Ascending aorta (tissue), 2 donors: ENCODE data around the gene KRTAP10-2. TPM values are rescaled to one million over a fixed set of nuclear protein-coding genes. Genes with fewer than 3 reads are reported as not detected.
"Not testable (repeated sequence)": the region's sequence is repeated elsewhere in the genome, so short reads cannot be mapped to it uniquely, and the experiment has no call there.

Source experiments
- DNase-seq, 2 donors: peaks; one replicate each; pipeline ENCODE4 v3.0.0-alpha.2; 2019; ENCODE audit warnings: low spot score in 2 of 2
- H3K27ac ChIP-seq, 2 donors: fragments of 200-600 bp; sonication (generic); one replicate each; pipeline ENCODE4 v1.5.1; 2016 to 2017; ENCODE audit warnings: mild to moderate bottlenecking in 1 of 2
- H3K27me3 ChIP-seq: fragments of 200-600 bp; sonication (generic); one replicate; pipeline ENCODE4 v1.5.1; 2017
- H3K36me3 ChIP-seq, 2 donors: fragments of 200-600 bp; sonication (generic); one replicate each; pipeline ENCODE4 v1.5.1; 2016
- H3K4me1 ChIP-seq, 2 donors: fragments of 200-600 bp; sonication (generic); one replicate each; pipeline ENCODE4 v1.5.1; 2016 to 2017; ENCODE audit warnings: mild to moderate bottlenecking in 1 of 2
- H3K4me3 ChIP-seq, 2 donors: fragments of 200-600 bp; sonication (generic); one replicate each; pipeline ENCODE4 v1.5.1; 2016 to 2017; ENCODE audit warnings: mild to moderate bottlenecking in 1 of 2
- H3K9me3 ChIP-seq, 2 donors: fragments of 200-600 bp; sonication (generic); one replicate each; pipeline ENCODE4 v1.5.1; 2016
- intact Hi-C: fragments of 100-400 bp; cut with DNase I; formaldehyde crosslinking; loops from one replicate; pipeline ENCODE4 v1.15.1; 2023
- total RNA-seq: library from RNA; depleted of rRNA; stranded (reverse); fragments of >200 nt; gene quantifications from one replicate; pipeline ENCODE4 v1.1.0, GENCODE V29; 2016
- TF ChIP-seq, protein P1 (sequence below), 3 experiments: fragments of 200-600 bp in 2 of 3; fragments of 450-650 bp in 1 of 3; sonication (generic) in 2 of 3; IDR thresholded peaks; one replicate each; pipeline ENCODE4 v1.5.1; 2016 to 2019; ENCODE audit warnings: antibody characterized with exemption in 3 of 3, mild to moderate bottlenecking in 1 of 3, moderate library complexity in 1 of 3

KRTAP10-2 gene, protein sequence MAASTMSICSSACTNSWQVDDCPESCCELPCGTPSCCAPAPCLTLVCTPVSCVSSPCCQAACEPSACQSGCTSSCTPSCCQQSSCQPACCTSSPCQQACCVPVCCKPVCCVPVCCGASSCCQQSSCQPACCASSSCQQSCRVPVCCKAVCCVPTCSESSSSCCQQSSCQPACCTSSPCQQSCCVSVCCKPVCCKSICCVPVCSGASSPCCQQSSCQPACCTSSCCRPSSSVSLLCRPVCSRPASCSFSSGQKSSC
- not detected for total RNA-seq

DNA sequence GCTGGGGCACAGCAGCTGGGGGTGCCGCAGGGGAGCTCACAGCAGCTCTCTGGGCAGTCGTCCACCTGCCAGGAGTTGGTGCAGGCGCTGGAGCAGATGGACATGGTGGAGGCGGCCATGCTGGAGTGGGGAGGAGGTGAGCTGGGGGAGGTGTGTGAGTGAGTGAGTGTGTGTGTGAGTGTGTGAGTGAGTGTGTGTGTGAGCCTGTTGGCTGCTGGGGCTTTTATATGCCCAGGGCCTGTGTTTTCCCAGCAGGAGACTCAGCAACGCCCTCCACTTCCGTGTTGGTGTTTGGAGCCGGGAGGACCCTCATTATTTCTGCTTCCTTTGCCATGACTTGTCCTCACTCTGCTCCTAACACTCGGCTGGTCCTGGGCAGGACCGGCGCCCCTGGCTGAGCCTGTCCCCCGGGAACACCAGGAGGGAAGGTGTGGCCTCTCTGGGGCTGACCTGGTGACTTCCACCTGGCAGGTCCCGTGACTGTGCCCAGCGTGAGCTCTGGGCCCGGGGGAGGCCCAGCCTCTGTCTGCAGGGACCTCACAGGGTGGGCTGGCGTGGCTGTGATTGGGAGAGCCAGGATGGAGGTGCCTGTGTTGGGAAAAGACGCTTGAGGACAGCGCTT, at the start of gene KRTAP10-2:
Gene KRTAP10-2, minus strand, starts transcription at position 166 of the 622 bp plus-strand sequence. Its CDS starts 47 bp downstream, at position 119.
- no peaks in the 10 kb centered on the region for H3K4me1 ChIP-seq
- TF ChIP-seq, protein P1, sequence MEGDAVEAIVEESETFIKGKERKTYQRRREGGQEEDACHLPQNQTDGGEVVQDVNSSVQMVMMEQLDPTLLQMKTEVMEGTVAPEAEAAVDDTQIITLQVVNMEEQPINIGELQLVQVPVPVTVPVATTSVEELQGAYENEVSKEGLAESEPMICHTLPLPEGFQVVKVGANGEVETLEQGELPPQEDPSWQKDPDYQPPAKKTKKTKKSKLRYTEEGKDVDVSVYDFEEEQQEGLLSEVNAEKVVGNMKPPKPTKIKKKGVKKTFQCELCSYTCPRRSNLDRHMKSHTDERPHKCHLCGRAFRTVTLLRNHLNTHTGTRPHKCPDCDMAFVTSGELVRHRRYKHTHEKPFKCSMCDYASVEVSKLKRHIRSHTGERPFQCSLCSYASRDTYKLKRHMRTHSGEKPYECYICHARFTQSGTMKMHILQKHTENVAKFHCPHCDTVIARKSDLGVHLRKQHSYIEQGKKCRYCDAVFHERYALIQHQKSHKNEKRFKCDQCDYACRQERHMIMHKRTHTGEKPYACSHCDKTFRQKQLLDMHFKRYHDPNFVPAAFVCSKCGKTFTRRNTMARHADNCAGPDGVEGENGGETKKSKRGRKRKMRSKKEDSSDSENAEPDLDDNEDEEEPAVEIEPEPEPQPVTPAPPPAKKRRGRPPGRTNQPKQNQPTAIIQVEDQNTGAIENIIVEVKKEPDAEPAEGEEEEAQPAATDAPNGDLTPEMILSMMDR (IDR thresholded peaks at IDR 0.05): no peak
- H3K27me3 ChIP-seq: no peaks in the 10 kb centered on the region
- peaks cover 1 to 3% of the 10 kb centered on the region in 2 donors for H3K9me3 ChIP-seq
- intact Hi-C loops: no loop called here
- H3K4me3 ChIP-seq: no peak within 1 kb of the TSS
- H3K36me3 ChIP-seq: no peaks in the 10 kb centered on the region
- no peak within 1 kb of the TSS for H3K27ac ChIP-seq
- no peak for DNase-seq

DNA sequence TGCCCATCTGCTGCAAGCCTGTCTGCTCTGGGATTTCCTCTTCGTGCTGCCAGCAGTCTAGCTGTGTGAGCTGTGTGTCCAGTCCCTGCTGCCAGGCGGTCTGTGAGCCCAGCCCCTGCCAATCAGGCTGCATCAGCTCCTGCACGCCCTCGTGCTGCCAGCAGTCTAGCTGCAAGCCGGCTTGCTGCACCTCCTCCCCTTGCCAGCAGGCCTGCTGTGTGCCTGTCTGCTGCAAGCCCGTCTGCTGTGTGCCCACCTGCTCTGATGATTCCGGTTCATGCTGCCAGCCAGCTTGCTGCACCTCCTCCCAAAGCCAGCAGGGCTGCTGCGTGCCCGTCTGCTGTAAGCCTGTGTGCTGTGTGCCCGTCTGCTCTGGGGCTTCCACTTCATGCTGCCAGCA, 49.8 kb upstream of the KRTAP10-2 start:
- H3K9me3 ChIP-seq, intact Hi-C loops, H3K4me1 ChIP-seq, H3K36me3 ChIP-seq, H3K27ac ChIP-seq, H3K4me3 ChIP-seq, DNase-seq, H3K27me3 ChIP-seq: not testable (repeated sequence)

DNA sequence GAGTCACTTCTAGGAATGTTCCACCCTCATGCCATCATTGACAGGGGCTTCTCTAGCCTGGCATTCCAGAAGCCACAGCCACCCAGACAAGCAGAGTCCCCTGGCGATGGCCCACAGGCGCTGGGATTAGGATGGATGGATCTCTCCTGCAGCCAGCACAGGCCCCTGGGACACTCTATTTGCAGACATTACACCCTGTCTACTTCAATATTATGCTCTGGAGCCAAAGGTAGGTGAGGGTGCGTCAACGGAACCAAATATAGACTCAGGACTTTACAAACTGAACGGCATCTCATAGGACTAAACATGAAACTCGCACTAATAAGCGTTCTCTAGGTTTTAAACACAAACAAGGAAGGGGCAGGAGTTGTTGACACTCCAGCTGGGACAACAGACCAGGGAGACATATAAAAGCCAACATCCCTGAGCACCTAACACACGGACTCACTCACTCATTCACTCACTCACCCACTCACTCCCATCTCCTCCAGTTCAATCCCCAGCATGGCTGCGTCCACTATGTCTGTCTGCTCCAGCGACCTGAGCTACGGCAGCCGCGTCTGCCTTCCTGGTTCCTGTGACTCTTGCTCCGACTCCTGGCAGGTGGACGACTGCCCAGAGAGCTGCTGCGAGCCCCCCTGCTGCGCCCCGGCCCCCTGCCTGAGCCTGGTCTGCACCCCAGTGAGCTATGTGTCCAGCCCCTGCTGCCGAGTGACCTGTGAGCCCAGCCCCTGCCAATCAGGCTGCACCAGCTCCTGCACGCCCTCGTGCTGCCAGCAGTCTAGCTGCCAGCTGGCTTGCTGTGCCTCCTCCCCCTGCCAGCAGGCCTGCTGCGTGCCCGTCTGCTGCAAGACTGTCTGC, 49.0 kb upstream of the KRTAP10-2 start, which contains the start of gene KRTAP10-7:
Gene KRTAP10-7, plus strand, starts transcription at position 480 of the 861 bp plus-strand sequence. Its CDS starts 25 bp downstream, at position 505.
- H3K27me3 ChIP-seq: not testable (repeated sequence)

DNA sequence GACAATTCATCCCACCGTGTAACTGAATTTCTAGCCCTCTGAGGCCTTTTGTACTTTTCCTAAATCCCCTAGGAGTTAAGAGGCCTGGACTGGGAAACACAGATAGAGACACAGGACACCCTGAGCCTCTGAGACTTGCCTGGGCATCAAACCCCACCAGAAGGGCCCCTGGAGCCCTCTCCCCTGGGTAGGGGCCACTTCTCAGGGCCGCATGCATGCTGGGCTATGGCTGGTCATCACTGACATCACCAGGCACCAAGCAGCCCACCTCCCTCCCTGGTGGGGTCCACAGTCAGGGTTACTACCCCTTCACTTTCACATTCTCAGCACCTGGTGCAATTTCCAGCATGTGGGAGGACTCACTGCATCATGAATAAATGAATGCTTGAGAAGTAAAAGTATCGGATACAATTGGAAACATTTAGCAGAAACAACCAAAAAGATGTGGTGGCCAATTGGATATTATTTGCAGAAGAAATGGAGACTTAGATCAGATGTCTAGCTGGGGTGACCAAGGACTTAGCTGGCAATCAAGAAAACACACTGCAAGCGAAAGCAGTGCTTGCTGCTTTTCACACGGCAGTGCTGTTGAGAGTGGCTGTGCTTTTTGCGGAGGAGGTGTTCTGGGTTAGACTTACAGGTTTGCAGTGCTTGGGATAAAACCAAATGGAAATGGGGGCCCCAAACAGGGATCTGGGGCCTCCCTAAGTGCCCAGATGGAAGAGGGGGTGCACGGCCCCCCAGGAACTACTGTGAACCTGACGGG, 48.1 kb upstream of the KRTAP10-2 start:
- no peaks in the 10 kb centered on the region for H3K9me3 ChIP-seq
- no peak overlapping the region for H3K27ac ChIP-seq
- H3K4me1 ChIP-seq: no peaks in the 10 kb centered on the region
- intact Hi-C loops: no loop called here
- no peak overlapping the region for H3K4me3 ChIP-seq
- H3K36me3 ChIP-seq: no peaks in the 10 kb centered on the region
- TF ChIP-seq, protein P1 (IDR thresholded peaks at IDR 0.05): no peak
- no peaks in the 10 kb centered on the region for H3K27me3 ChIP-seq
- no peak for DNase-seq

More for the DNA sequence above, 49.0 kb upstream of the KRTAP10-2 start, which contains the start of gene KRTAP10-7:
- DNase-seq, H3K4me1 ChIP-seq, intact Hi-C loops, H3K4me3 ChIP-seq, H3K9me3 ChIP-seq, H3K27ac ChIP-seq, H3K36me3 ChIP-seq: not testable (repeated sequence)

DNA sequence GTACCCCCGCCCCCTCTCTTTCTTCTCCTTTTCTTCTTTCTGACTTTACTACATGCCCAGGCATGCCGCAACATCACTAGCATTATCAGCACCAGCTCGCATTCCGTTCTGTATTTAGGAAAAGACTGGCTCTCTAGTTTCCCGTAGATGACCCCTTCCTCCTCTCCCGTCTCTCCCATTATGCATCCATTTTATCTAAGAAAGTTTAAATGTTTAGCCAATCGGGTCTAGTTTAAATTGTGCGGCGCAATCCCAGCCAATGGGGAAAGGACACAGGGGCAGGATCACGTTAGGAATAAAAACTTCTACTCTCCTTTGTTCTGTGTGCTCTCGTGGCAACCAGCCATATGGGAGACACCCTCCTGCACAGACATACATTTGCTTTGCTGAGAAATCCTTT, 46.8 kb upstream of the KRTAP10-2 start:
- TF ChIP-seq, protein P1 (IDR thresholded peaks at IDR 0.05): no peak
- Histone ChIP-seq H3K4me1 (no peaks in the 10 kb centered on the region), H3K9me3 (no peaks in the 10 kb centered on the region), H3K27ac (no peak overlapping the region), H3K36me3 (no peaks in the 10 kb centered on the region), H3K27me3 (no peaks in the 10 kb centered on the region), H3K4me3 (no peak overlapping the region)
- no peak for DNase-seq
- intact Hi-C loops: no loop called here

DNA sequence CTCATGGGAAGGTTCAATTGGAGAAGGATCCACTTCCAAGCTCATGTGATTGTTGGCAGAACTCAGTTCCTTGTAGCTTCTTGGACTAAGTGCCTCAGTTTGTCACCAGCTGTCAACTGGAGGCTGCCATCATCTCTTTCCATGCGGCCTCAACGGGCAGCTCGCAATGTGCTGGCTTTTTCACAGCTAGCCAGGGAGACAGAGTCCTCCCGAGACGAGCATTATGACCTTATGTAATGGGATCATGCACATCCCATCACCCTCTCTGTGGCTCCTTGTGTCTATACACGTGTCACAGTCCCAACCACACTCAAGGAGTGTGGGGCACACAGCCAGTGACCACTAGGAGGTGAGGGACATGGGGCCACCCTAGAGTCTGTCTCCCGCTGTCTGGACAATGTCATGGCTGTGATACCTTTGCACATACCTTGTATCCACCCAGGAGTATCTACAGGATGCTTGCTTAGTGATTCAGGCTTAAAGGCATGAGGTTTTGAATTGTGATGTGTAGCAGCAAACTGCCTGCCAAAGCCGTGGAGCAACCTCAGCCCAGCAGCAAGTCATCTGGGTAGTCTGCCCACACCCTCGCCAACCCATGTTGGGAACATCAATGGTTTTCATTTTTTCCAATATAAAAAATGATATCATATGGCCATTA, 44.9 kb upstream of the KRTAP10-2 start:
- Histone ChIP-seq H3K4me1 (no peaks in the 10 kb centered on the region), H3K27me3 (no peaks in the 10 kb centered on the region), H3K27ac (no peak overlapping the region), H3K9me3 (no peaks in the 10 kb centered on the region), H3K4me3 (no peak overlapping the region), H3K36me3 (no peaks in the 10 kb centered on the region)
- intact Hi-C loops: no loop called here
- TF ChIP-seq, protein P1 (IDR thresholded peaks at IDR 0.05): no peak
- no peak for DNase-seq
